GM21367 (cell line): ENCODE measurements around the gene CHIA.

Source experiments
- ATAC-seq: cut with Tn5 transposase; IDR thresholded peaks from one replicate; pipeline ENCODE4 v1.9.1; 2021; ENCODE audit not compliant: unreplicated experiment

The CHIA gene

GRCh38 chr1:111361761-111362160 is 71.1 kb downstream of the CHIA start:
- no peak for ATAC-seq

GRCh38 chr1:111364690-111365089 is 74.0 kb downstream of the CHIA start:
- ATAC-seq, result no peak

GRCh38 chr1:111366256-111366655 is 75.6 kb downstream of the CHIA start:
- ATAC-seq, result no peak

- ATAC-seq, result no peak
Measured at GRCh38 chr1:111369177-111369576, 78.5 kb downstream of the CHIA start.

GRCh38 chr1:111369645-111370044 is 79.0 kb downstream of the CHIA start:
- ATAC-seq, result no peak
